ENCODE measurements around the gene CHURC1. TPM values are rescaled to one million over a fixed set of nuclear protein-coding genes. Genes with fewer than 3 reads are reported as not detected.

The CHURC1 gene
- polyA plus RNA-seq, 1 donor from 2014 or later, result 83.6 TPM

GRCh38 chr14:64938972-64939816 lies 24.9 kb downstream of the CHURC1 start:
- H3K9me3 Mint-ChIP-seq, result no peaks in the 10 kb centered on the region
- peaks cover 9% of the 10 kb centered on the region for H3K36me3 Mint-ChIP-seq
- H3K4me3 Mint-ChIP-seq, result no peak overlapping the region
- H3K27ac Mint-ChIP-seq, result peak overlapping the region in 2 of 3 donors; percentile 26 to 77
- peaks cover 8 to 15% (median 12%) of the 10 kb centered on the region in 3 donors for H3K4me1 Mint-ChIP-seq
- H3K27me3 Mint-ChIP-seq, result no peaks in the 10 kb centered on the region

- no peaks in the 10 kb centered on the region for H3K9me3 Mint-ChIP-seq
- H3K4me1 Mint-ChIP-seq, result peaks cover 11 to 18% (median 12%) of the 10 kb centered on the region in 3 donors
- H3K4me3 Mint-ChIP-seq, result no peak overlapping the region
- H3K27ac Mint-ChIP-seq, result peak overlapping the region in 2 of 3 donors; percentile 46 to 77
- peaks cover 9% of the 10 kb centered on the region for H3K36me3 Mint-ChIP-seq
- H3K27me3 Mint-ChIP-seq, result no peaks in the 10 kb centered on the region
Observed at GRCh38 chr14:64939817-64940190, 25.5 kb downstream of the CHURC1 start.

GRCh38 chr14:64940336-64940910 lies 26.2 kb downstream of the CHURC1 start:
- Mint-ChIP-seq H3K36me3 (peaks cover 9% of the 10 kb centered on the region), H3K4me1 (peaks cover 11 to 18% (median 12%) of the 10 kb centered on the region in 3 donors), H3K9me3 (no peaks in the 10 kb centered on the region), H3K27ac (peak overlapping the region in 2 of 3 donors; percentile 10 to 46), H3K4me3 (peak overlapping the region in 1 of 4 donors; percentile 47), H3K27me3 (no peaks in the 10 kb centered on the region)

- Mint-ChIP-seq H3K9me3 (no peaks in the 10 kb centered on the region), H3K36me3 (peaks cover 14% of the 10 kb centered on the region), H3K4me1 (peaks cover 12 to 18% (median 13%) of the 10 kb centered on the region in 3 donors), H3K27ac (peak within 1 kb of the TSS in 2 of 3 donors; percentile 81 to 96), H3K27me3 (no peaks in the 10 kb centered on the region), H3K4me3 (peak within 1 kb of the TSS in 1 of 4 donors; percentile 22)
Observed at GRCh38 chr14:64942531-64943111, 28.4 kb downstream of the CHURC1 start, which contains the start of gene GPX2. Gene GPX2, minus strand, starts transcription at chr14:64942745. Its CDS starts 19 bp downstream, at chr14:64942726.

GRCh38 chr14:64943556-64943955 lies 29.3 kb downstream of the CHURC1 start:
- Mint-ChIP-seq H3K9me3 (no peaks in the 10 kb centered on the region), H3K4me1 (peaks cover 11 to 16% (median 12%) of the 10 kb centered on the region in 3 donors), H3K27me3 (no peaks in the 10 kb centered on the region), H3K4me3 (peak overlapping the region in 1 of 4 donors; percentile 22), H3K36me3 (peaks cover 15% of the 10 kb centered on the region), H3K27ac (peak overlapping the region in 2 of 3 donors; percentile 16 to 53)

- no peak overlapping the region for H3K4me3 Mint-ChIP-seq
- H3K9me3 Mint-ChIP-seq, result no peaks in the 10 kb centered on the region
- peaks cover 11% of the 10 kb centered on the region for H3K36me3 Mint-ChIP-seq
- H3K4me1 Mint-ChIP-seq, result peaks cover 11 to 16% (median 12%) of the 10 kb centered on the region in 3 donors
- H3K27me3 Mint-ChIP-seq, result no peaks in the 10 kb centered on the region
- H3K27ac Mint-ChIP-seq, result peak overlapping the region in 1 of 3 donors; percentile 67
Observed at GRCh38 chr14:64944041-64944440, 29.8 kb downstream of the CHURC1 start.

GRCh38 chr14:64944861-64945260 lies 30.6 kb downstream of the CHURC1 start:
- Mint-ChIP-seq H3K27ac (peak overlapping the region in 2 of 3 donors; percentile 27 to 67), H3K27me3 (no peaks in the 10 kb centered on the region), H3K9me3 (no peaks in the 10 kb centered on the region), H3K4me1 (peaks cover 12 to 16% (median 13%) of the 10 kb centered on the region in 3 donors), H3K4me3 (no peak overlapping the region), H3K36me3 (peaks cover 13% of the 10 kb centered on the region)

- Mint-ChIP-seq H3K27me3 (no peaks in the 10 kb centered on the region), H3K4me3 (peak overlapping the region in 1 of 4 donors; percentile 10), H3K36me3 (peaks cover 15% of the 10 kb centered on the region), H3K9me3 (no peaks in the 10 kb centered on the region), H3K4me1 (peaks cover 12 to 16% (median 12%) of the 10 kb centered on the region in 3 donors), H3K27ac (peak overlapping the region in 1 of 3 donors; percentile 24)
Observed at GRCh38 chr14:64945431-64946178, 31.4 kb downstream of the CHURC1 start.

GRCh38 chr14:64946310-64947045 lies 32.2 kb downstream of the CHURC1 start:
- Mint-ChIP-seq H3K36me3 (peaks cover 16% of the 10 kb centered on the region), H3K27me3 (no peaks in the 10 kb centered on the region), H3K27ac (peak overlapping the region in 1 of 3 donors; percentile 4), H3K4me3 (no peak overlapping the region), H3K9me3 (no peaks in the 10 kb centered on the region), H3K4me1 (peaks cover 10 to 16% (median 12%) of the 10 kb centered on the region in 3 donors)

GRCh38 chr14:64947710-64948611 lies 33.7 kb downstream of the CHURC1 start:
- no peak overlapping the region for H3K27ac Mint-ChIP-seq
- no peaks in the 10 kb centered on the region for H3K9me3 Mint-ChIP-seq
- peaks cover 12 to 22% (median 15%) of the 10 kb centered on the region in 3 donors for H3K4me1 Mint-ChIP-seq
- peaks cover 16% of the 10 kb centered on the region for H3K36me3 Mint-ChIP-seq
- H3K4me3 Mint-ChIP-seq, result peak overlapping the region in 1 of 4 donors; percentile 5
- H3K27me3 Mint-ChIP-seq, result no peaks in the 10 kb centered on the region

- H3K4me3 Mint-ChIP-seq, result peak overlapping the region in 1 of 4 donors; percentile 5
- H3K27me3 Mint-ChIP-seq, result no peaks in the 10 kb centered on the region
- H3K4me1 Mint-ChIP-seq, result peaks cover 12 to 19% (median 16%) of the 10 kb centered on the region in 3 donors
- peaks cover 16% of the 10 kb centered on the region for H3K36me3 Mint-ChIP-seq
- H3K9me3 Mint-ChIP-seq, result no peaks in the 10 kb centered on the region
- H3K27ac Mint-ChIP-seq, result peak overlapping the region in 1 of 3 donors; percentile 67
Observed at GRCh38 chr14:64948612-64949210, 34.5 kb downstream of the CHURC1 start.

GRCh38 chr14:64950889-64951288 lies 36.6 kb downstream of the CHURC1 start:
- peaks cover 12 to 13% (median 12%) of the 10 kb centered on the region in 3 donors for H3K4me1 Mint-ChIP-seq
- no peaks in the 10 kb centered on the region for H3K9me3 Mint-ChIP-seq
- peaks cover 13% of the 10 kb centered on the region for H3K36me3 Mint-ChIP-seq
- H3K27ac Mint-ChIP-seq, result no peak overlapping the region
- no peak overlapping the region for H3K4me3 Mint-ChIP-seq
- no peaks in the 10 kb centered on the region for H3K27me3 Mint-ChIP-seq

- Mint-ChIP-seq H3K27me3 (no peaks in the 10 kb centered on the region), H3K4me3 (no peak overlapping the region), H3K36me3 (peaks cover 13% of the 10 kb centered on the region), H3K27ac (no peak overlapping the region), H3K4me1 (peaks cover 12 to 13% (median 12%) of the 10 kb centered on the region in 3 donors), H3K9me3 (no peaks in the 10 kb centered on the region)
Observed at GRCh38 chr14:64951291-64951690, 37.0 kb downstream of the CHURC1 start.

Measured in IgD-negative memory B cell (primary cell).